Coronary artery (tissue), 2 donors: Measurements from ENCODE around the gene CLDN20.

Source experiments
- DNase-seq: peaks from one replicate; pipeline ENCODE4 v3.0.0-alpha.2; 2017; ENCODE audit warnings: low spot score
- H3K27ac ChIP-seq, 2 donors: fragments of 200-600 bp; sonication (generic); one replicate each; pipeline ENCODE4 v1.5.1; 2016 to 2019
- H3K4me3 ChIP-seq: fragments of 200-600 bp; sonication (generic); 2 replicates; pipeline ENCODE4 v1.5.1; 2016; ENCODE audit warnings: mild to moderate bottlenecking, moderate library complexity
- TF ChIP-seq, protein P1 (sequence below): fragments of 200-600 bp; sonication (generic); IDR thresholded peaks from one replicate; pipeline ENCODE4 v1.5.1; 2019; ENCODE audit warnings: antibody characterized with exemption

Gene CLDN20

DNA sequence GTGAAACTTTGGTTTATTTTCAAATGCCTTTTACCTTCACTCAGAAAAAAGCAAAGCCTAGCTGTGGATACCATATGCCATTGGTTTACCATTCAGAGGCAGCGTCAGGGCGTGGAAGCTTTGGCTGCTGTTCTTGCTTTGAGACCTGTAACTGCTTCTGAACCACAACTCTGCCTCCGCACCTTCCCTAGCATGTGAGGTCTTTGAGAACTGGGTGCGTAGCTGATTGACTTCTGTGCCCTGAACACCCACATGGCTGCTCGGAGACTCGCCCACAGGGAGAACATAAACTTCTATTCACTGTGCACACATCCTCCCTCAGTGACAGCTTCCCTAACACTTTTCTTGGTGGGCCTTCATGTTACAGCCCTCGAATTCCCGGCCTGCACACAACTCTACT is 11.2 kb upstream of the CLDN20 start:
- no peak overlapping the region for H3K4me3 ChIP-seq
- DNase-seq = no peak
- TF ChIP-seq, protein P1, sequence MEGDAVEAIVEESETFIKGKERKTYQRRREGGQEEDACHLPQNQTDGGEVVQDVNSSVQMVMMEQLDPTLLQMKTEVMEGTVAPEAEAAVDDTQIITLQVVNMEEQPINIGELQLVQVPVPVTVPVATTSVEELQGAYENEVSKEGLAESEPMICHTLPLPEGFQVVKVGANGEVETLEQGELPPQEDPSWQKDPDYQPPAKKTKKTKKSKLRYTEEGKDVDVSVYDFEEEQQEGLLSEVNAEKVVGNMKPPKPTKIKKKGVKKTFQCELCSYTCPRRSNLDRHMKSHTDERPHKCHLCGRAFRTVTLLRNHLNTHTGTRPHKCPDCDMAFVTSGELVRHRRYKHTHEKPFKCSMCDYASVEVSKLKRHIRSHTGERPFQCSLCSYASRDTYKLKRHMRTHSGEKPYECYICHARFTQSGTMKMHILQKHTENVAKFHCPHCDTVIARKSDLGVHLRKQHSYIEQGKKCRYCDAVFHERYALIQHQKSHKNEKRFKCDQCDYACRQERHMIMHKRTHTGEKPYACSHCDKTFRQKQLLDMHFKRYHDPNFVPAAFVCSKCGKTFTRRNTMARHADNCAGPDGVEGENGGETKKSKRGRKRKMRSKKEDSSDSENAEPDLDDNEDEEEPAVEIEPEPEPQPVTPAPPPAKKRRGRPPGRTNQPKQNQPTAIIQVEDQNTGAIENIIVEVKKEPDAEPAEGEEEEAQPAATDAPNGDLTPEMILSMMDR = no peak
- no peak overlapping the region for H3K27ac ChIP-seq

DNA sequence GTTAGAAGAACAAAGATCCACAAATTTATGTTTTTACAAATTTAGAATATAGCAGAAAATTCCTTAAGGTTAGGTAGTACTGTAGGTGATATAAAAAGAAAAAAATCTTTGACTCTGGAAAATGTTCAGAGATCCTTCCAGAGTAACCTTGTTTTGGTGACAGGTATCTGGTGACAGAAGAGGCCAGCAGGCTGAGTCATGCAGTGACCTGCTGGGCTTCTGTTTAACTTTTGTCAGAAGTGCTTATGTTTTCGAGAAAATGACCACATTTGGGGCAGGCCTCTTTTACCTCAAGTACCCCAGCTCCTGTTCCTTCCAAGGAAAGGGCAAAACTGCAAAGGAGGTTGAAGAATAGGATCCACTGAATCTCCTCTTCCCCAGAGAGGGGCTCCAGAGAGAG is 10.5 kb upstream of the CLDN20 start:
- TF ChIP-seq, protein P1 = no peak
- no peak for DNase-seq
- Histone ChIP-seq H3K27ac (no peak overlapping the region), H3K4me3 (no peak overlapping the region)

DNA sequence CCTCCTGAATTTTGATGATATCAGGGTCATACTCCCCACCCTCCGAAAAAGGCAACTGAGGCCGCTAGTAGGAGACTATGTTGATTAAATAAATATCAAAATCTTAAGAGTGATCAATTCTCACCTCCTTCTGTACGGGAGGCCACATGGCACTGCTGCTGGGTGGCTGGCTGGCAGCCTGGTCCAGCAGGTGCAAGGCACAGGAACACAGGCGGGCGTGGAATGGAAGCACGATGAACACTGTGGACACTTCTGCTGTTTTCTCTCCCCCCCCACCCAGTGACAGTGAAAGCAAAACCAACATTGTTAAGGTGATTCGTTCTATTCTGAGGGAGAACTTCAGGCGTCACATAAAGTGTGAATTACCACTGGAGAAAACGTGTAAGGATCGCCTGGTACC is 9.7 kb upstream of the CLDN20 start:
- DNase-seq = no peak
- H3K27ac ChIP-seq = no peak overlapping the region
- TF ChIP-seq, protein P1 = no peak
- no peak overlapping the region for H3K4me3 ChIP-seq

DNA sequence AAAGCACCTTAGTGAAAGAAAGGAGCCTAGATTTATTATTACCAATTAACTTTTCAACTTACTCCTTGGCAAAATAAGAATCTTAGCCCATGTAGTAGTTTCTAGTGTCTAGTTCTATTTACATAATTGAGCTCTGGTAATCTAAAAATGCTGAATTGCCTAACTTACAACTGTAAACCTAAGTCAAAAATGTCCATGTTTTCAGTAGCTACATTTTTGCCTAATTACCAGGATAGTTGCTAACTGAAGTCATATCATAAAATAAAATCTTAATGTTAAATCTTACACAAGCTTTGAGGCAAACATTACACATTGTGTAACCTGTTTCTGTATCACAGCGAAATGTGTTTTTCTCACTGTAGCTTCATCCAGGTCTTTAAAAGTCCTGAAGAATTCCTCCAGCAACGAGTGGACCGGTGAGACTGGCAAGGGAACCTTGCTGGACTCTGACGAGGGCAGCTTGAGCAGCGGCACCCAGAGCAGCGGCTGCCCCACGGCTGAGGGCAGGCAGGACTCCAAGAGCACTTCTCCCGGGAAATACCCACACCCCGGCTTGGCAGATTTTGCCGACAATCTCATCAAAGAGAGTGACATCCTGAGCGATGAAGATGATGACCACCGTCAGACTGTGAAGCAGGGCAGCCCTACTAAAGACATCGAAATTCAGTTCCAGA is 7.6 kb upstream of the CLDN20 start:
- TF ChIP-seq, protein P1 = no peak
- no peak for DNase-seq
- H3K4me3 ChIP-seq = no peak overlapping the region
- H3K27ac ChIP-seq = no peak overlapping the region

DNA sequence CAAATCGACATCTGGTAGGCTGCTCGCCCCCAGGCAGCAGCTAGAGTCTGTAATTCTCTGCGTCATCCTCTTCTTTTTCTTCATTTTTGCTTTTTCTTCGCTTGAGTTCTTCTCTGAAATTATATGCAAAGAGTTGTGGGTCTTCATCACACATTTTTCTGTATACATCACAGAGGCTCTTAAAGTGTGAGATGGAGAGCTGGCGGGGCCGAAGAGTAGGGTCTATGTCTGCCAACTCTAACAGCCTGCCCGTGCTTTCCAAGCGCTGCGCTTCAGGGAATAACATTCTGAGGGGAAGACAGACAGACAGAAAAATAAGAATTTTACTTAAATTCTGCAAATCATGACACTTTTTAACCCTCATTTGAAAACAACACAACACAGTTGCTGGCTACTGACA is 6.0 kb upstream of the CLDN20 start:
- Histone ChIP-seq H3K4me3 (no peak overlapping the region), H3K27ac (no peak overlapping the region)
- no peak for DNase-seq
- TF ChIP-seq, protein P1 = no peak

DNA sequence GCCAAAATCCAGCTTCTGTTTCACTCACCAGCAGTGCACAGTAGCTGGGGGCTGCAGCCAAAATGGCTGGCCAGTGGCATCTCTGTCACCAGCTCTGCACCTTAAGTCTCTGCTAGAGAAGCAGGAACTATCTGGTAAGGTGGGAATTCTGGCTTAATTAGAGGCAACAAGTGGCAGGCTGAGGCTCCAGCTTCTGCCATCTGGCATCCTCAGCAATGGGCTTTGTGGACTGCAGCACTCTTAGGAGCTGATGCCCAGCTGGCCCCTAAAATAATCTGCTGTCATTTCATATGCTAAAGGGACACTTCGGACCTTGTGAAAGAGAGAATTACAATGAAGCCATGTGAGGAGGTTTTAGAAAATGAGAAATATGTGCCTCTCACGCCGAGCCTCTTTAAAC is 4.6 kb upstream of the CLDN20 start:
- DNase-seq = no peak
- H3K4me3 ChIP-seq = no peak overlapping the region
- no peak overlapping the region for H3K27ac ChIP-seq
- TF ChIP-seq, protein P1 = no peak

DNA sequence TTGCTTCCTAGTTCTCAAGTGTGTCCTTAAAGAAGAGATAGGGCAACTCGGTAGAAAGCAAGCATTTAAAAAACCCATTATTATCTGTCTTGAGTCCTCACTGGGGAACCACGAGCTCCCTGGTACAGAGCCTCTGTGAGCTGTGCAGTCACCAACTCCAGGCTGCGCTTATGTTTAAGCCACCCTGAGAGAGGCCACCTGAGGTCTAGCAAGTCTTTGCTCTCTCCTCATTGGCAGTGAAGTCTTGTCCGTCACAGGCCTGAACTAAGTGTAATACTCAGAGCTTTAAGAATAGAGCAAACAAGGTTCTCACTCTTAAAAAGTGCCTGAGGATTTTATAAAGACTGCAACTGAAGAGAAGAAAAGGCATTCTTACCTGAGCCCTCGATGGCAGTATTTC is 3.9 kb upstream of the CLDN20 start:
- TF ChIP-seq, protein P1 = no peak
- no peak for DNase-seq
- Histone ChIP-seq H3K27ac (no peak overlapping the region), H3K4me3 (no peak overlapping the region)
